CD1c-positive myeloid dendritic cell (primary cell): ENCODE data around the gene BDH2.

Source experiments
- DNase-seq: peaks from one replicate; pipeline ENCODE4 v3.0.0-alpha.2; 2016; ENCODE audit errors: extremely low spot score

Gene BDH2

DNA sequence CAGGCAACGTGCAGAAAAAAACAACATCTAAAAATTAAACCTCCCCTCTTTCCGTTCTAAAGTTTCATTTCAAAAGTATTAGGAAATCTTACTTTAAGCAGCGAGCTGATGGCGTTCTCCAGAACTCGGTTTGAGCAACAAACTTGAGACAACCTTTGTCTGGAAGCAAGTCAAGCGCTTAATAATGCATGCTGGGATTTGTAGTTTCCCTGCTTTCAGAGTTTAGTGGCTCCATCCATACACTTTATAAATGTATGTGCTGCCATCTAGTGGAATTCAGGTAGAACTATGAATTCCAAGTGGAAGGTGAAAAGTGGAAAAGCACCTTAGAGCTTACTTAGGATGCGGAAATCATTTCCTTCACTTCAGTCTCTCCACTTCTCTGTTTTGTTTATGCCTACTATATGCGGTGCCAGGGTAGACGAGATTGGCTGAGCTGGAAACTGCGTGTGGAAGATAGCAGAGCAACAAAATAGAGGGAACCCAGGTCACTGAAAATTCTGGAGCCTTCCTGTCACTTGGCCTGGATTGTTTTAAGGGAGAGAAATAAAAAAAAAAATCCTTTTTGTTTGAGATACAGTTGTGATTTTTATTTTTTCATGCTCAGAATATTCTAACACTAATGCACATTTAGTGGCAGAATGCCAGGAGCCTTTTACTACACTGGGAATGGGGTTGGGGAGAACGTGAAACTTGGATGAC, at the start of gene BDH2:
Gene BDH2 (minus strand): TSS at position 144 of the 702 bp plus-strand sequence. CDS start 3,580 bp downstream, outside the sequence.
- peak; percentile 93 for DNase-seq

DNA sequence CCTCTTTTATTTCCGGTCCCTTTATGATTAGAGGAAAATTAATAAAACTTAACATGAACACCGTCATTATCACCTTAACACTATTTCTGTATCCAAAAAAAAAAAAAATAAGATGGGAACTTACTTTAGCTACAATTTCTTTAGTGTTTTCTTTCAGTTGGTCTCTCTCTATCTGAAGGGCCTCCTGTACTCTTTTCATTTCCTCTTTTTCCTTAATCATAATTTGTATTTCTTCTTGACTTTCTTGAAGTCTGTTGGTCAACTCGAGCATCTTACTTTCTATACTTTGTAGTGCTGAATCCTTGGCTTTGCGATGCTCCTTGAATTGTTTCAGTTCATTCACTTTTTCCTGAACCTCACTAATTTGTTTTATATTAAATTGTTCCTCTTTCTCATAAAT, 45.3 kb upstream of the BDH2 start:
- DNase-seq = no peak

DNA sequence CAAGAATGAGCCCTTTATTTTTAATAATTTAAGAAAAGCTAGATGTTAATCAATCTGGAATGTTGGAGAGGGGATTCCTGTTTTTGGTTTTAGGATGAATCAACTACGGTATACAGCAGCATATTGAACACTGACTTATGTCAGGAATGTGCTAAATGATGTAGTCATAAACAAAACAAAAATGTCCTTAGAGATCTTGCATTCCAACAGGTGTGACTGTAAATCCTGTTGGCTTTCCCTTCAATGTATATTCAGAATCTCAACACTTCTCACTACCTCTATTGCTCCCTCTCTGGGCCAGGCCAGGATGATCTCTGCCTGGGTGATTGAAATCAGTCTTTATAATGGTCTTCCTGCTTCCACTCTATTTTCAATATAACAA, 37.8 kb upstream of the BDH2 start:
- no peak for DNase-seq

DNA sequence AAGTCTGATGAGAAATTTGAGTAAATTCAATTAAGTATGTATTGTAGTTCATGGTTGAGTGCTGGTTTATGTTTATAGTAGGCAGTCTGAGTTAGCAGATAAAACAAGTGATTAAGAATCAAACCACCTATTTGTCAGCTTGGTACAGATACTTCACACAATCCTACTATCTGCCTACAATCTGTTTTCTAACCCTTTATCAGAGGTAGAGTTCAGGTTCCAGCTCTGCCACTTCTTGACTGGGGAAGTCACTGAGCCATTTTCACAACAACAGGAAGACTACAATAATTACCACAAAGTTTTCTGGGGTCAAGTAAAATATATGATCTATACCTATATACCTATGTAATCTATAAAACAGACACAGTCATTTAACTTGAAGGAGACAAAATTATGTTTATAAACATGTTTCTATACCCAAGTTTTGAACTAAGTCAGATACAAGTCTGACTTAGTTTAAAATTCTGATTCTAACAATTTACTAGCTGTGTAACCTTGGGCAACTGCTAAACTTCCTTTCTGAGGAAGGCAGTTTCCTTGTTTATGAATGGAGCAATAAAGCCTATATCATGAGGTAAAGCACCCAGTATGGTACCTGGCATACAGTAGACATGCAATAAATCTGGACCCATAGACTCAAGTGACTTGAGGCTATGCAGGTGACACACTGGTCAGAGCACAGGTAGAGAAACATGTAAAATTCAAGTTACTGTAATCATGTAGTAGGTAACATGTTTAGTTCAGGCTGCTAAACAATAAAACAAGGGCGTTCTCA, 37.2 kb upstream of the BDH2 start:
- no peak for DNase-seq

DNA sequence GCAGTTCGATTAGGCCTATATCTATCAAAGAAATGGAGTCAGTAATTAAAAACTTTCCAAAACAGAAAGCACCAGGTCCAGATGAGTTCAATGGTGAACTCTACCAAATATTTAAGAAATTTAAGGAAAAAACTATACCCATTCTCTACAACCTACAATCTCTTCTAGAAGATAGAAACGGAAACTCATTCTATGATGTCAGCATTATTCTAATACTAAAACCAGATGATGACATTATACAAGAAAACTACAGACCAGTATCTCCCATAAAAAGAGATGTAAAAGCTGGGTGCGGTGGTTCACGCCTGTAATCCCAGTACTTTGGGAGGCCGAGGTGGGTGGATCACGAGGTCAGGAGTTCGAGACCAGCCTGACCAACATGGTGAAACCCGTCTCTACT, 29.5 kb upstream of the BDH2 start:
- DNase-seq = no peak

DNA sequence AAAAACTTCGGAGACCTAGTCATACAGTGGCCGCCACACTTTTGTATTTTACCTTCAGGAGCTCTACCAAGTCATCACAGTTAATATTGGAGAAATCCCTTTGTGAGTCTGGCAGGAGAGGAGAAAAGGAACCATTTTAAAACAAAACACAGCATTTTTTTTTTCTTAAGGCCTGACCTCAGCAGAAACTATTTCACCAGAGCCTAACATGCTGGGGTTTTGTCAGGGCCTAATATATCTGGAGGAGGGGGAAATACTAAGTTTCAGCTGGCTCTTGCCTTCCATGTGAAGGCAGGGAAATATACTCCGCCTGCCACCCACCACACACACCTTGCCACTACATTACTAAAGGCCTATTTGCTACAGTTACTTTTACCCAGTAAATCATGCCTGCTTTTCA, 26.5 kb upstream of the BDH2 start:
- DNase-seq = no peak

DNA sequence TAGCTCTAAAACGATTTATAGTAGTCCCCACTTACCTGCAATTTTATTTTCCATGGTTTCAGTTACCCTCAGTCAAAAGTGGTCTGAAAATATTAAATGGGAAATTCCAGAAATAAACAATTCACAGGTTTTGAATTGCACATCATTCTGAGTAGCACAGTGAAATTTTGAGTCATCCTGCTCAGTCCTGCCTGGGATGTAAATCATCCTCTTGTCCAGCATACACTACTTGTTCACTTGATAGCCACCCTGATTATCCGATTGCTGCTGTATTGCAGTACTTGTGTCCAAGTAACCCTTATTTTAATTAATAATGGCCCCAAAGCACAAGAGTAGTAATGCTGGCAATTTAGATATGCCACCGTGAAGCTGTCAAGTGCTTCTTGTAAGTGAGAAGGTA, 23.5 kb upstream of the BDH2 start:
- DNase-seq = no peak

DNA sequence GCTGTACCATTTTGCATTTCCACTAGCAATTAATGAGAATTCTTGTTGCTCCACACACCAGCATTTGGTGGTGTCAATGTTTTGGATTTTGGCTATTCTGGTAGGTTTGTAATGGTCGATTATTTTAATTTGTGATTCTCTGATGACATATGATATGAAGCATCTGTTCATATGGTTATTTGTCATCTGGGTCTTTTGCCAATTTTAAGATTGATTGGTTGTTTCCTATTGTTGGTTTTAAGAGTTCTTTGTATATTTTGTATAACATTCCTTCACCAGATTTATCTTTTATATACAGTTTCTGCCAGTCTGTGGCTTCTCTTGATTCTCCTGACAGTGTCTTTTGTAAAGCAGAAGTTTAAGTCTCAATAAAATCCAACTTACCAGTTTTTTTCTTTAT, 18.5 kb upstream of the BDH2 start:
- DNase-seq = no peak

DNA sequence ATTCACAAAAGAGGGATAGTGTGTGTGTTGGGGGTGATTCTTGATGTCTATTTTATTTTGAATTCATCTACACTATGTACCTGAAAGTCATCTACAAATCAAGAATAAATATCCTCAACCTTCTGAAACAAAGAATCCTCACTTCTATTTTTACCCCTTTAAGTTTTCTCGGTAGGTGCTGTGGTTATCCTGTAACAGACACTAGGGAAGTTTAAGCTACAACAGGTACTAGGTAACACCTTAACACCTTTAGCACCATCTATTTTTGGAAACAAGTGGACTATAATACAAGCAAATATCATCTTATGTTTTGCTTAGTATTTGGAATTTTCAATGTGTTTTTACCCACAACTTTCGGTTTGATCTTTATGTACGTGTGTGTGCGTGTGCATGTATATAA, 12.0 kb upstream of the BDH2 start:
- no peak for DNase-seq

DNA sequence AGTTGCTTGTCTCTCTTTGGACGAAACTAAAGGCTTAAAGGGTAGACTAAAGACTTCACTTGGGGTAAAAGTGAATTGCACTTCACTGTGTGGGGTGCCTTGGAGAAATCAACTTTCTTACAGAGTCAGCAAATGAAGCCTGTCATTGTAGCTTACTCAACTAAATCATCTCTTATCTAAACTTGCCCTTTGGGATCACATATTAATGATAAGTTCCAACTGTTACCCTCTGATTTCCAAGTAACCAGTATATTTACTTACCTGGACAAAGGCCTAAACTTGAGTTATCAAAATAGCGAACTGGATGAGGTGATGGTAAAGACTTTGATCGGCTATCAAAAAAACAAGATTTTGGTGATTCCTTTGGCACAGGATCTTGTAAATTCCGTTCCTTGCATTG, 8.9 kb upstream of the BDH2 start:
- DNase-seq = no peak

DNA sequence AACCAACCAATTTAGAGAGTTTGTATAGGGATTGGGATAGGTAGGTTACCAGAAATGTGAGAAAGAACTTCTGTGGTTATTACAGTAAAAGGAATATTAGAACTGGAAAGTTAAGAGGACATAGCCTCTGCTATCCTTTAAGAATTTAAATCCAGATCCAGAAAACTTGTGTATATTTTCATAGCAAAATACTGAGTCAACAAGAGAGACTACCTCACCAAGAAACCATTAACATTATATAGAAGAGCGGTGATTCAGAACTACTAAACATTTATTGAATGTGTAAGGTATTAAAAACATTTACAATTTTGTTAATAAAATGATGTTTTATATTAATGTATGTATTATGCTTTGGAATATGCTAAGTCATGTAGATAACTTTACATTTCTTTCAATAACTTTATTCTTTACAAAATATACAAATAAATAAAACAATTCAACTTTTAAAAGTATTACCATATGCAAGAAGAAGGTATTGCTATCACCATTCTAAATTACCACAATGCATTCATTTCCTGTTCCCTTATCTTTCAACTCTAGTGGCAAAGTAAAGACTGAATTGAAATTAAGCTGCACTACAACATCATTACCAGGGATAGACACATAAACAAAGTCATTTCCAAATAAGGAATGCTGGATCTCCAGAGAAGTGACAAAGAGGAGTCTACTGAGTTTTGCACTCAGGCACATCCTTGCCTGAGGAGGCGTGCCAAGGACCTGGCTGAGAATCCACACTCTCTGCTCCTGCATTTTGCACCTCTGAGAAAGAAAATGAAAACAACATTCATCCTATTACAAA, 6.1 kb upstream of the BDH2 start:
- no peak for DNase-seq

DNA sequence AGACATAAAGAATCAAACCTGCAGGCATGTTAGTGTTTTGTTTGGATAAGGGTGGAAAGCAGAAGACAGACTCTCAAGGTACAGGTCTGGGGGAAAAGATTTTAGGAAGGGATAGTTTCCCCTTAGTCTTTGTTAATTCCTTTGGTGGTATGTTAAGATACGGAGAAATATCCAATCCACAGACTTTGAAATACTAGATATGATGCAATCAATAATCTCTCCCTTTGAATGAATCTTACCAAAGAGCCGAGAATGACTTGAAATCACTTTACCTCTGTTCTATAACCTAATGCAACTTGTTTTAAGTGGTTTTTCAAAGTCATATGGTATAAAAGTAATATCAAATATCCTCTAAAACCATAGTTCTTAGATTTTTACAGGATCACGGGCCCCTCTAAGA, 5.3 kb upstream of the BDH2 start:
- DNase-seq = no peak

DNA sequence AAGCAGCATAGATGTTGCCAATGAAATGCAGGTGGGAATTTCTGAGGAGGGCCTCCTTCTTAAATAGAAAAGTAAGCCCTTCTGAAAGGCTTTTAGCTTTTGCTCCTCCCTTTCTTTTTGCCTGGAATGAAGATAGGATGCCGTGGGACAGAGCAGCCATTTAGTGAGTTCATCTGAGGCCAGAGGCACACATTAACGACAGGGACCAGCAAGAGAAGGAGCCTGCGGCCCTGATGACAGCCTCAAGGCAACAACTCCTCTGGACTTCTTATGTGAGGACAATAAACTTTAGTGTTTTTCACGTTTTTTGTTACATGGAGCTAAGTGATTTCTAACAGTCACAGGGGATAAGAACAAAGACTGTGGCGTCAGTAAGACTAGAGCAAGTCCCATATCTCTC, 1.1 kb upstream of the BDH2 start:
- no peak for DNase-seq

DNA sequence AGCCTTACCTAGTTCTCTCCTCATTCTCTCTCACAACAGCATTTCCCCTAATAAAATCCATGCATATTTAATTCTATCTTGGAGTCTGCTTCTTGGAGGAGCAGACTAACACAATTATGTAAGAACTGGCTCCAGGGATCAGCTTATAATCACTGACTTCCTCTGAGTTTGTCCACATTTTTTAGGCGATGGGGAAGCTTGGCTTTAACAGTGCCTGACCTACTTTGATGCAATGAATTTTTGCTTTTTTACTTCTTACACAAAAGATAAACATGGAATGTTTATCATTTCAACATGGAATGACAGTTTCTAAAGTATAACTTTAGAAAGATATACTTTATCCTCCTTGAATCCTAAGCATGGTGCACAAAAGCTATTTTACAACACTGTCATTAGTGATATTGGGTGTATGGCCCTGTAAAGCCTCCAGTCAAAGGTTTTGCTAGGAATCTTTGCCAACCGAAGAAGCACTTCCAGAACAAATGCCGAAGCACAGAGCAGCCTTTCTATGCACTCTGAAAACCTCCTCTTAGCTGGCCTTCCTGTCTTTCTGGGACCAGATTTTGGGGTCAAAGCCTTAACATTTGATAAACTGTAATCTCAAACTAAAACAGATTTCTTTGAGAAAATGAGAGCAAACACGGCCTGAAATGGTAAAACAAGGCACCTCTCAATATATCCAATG, 736 bp downstream of the BDH2 start:
- DNase-seq = no peak

DNA sequence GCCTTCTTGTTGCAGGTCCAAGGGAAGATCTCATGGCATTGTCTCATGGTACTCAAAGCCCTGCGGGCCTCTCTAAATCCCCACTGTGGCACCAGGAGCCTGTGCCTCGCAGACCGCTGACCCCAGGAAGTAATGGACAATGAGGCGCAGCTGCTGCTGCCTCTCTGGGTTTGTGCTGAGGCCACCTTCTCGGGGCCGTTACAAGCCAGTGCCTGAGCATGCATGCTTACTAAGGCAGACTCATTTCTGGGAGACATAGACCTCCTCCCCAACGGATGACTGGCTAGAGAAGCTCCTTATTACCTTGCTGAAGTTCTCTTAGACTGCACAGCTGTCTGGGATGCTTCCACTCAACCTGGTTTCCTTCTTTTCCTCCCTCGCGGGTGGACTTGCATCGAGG, 1.3 kb downstream of the BDH2 start:
- DNase-seq = no peak

DNA sequence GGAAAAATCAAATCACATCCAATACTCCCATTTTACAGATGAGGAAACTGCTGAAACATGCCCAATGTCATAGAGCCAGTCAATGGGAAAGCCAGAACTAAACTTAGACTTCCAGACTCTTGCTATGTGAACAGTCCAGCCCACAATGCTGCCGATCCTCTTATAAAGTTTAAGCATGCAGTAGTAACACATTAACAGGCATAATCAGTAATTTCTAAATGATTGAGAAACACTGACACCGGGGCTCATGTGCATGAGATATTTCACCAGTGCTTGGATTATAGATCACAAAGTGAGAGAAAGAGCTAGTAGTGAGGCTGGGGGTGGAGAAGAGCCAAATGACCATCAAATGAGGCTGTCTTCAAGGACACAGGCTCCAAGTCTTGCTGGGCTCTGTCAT, 2.5 kb downstream of the BDH2 start:
- no peak for DNase-seq

DNA sequence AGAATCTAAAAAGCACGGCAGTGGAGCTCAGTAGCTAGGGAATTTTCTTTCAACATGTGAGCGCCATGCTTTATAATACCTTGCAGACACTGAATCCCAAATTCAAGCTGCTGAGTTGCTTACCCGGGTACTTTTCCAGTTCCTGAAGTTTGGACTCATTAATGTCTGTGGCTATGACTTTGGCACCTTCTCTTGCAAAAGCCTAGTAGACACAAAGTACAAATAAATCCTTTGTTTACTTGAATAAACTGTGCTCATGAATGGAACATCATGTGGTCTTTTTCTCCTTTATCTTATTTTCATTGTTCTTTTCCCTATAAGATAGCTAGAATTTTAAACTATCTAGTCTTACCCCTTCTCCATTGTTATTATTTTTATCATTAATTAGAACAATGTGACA, 4.6 kb downstream of the BDH2 start:
- DNase-seq = no peak

DNA sequence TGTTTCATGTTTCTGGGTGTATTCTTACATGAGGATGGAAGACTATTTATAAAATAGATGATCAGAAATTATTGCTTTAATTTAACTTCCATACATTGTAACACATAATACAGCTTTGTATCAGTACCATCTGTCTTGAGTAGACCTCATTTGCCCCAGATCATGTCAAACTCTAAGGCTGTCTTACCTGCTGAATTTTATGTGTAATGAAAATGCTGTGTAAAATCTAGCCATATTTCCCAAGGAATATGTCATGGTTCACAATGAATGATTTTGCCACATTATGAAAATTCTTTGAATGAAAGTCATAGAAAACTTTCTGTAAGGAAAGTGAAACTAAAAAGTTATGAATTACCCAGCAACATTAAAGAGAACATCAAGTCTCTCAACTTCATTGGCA, 7.4 kb downstream of the BDH2 start:
- DNase-seq = no peak

DNA sequence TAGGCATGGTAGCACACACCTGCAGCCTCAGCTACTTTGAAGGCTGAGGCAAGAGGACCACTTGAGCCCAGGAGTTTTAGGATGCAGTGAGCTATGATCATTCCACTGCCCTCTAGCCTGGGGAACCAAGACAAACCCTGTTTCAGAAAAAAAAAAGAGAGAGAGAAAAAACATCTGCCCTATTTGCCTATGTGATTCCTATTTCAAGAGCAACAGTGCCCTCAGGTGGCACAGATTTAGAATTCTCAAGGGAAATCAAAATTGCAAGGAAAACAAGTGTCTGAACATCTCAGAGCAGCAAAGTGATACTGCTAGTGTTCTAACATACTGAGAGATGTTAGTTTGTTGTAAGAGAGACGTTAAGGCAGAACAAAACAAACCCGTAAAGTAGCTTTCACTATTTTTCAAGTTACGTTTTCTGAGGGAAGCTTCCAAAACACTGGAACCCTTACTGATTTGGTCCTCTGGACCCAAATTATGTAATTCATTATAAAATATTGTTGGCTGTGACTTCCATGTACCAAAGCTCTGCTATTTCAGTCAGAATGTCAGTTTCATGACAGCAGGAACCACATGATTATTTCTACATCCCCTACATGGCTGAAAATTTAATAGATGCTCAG, 7.9 kb downstream of the BDH2 start:
- peak; percentile 57 for DNase-seq

DNA sequence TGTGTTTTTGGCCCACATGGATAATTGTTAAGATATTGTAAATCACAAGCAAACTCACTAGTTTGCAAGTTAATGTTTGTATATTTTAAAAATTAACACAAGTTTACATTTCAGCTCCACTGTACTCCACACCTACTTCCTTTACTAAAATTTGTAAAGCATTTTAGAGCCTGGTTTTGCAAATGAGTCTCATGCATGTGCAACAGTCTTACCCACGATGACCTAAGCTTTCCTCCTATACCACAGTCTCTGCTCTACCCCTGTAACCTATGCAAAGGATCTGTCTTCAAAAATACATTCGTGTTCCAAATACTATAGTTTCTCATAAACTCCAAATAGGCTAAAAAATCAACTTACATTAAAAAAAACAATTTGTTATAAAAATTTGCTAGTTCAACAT, 10.2 kb downstream of the BDH2 start:
- no peak for DNase-seq

DNA sequence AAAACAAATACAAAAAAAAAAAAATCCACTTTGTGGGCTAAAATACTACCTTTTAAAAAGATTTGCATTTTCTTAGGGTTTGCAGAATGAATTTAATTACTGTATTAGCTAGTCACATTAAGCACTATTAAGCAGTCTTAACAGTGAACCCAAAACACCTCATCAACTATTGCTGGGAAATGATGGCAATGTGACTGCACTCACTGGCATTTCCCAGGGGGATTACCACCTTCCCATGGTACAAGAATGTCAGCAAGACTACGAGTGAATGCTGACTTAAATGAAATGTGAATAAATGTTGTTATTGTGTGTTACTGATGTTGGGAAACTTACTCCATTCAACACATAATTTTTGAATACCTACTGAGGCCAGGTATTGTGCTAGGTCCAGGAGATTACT, 13.1 kb downstream of the BDH2 start:
- no peak for DNase-seq
